Effector memory CD4-positive, alpha-beta T cell (primary cell): Measurements from ENCODE around the gene ARMH4.

Source experiments
- DNase-seq, 3 donors: peaks; one replicate each; pipeline ENCODE4 v3.0.0-alpha.2; 2020
- H3K27ac ChIP-seq: 2 replicates; pipeline ENCODE4 v1.7.0; 2013; ENCODE audit warnings: mild to moderate bottlenecking, low read length, moderate library complexity; ENCODE audit not compliant: insufficient read depth, poor library complexity, severe bottlenecking
- H3K27me3 ChIP-seq: replicated peaks from 2 replicates; pipeline ENCODE4 v1.7.0; 2013; ENCODE audit warnings: mild to moderate bottlenecking, low read length; ENCODE audit not compliant: insufficient read depth, control insufficient read depth, poor library complexity, severe bottlenecking
- H3K36me3 ChIP-seq: 2 replicates; pipeline ENCODE4 v1.7.0; 2013; ENCODE audit warnings: mild to moderate bottlenecking, low read length, moderate library complexity; ENCODE audit not compliant: control insufficient read depth, insufficient read depth
- H3K4me1 ChIP-seq: 2 replicates; pipeline ENCODE4 v1.7.0; 2013; ENCODE audit warnings: low read length, mild to moderate bottlenecking; ENCODE audit not compliant: control insufficient read depth, insufficient read depth, poor library complexity, severe bottlenecking
- H3K4me3 ChIP-seq: 2 replicates; pipeline ENCODE4 v1.7.0; 2013; ENCODE audit warnings: low read length, low read depth, mild to moderate bottlenecking; ENCODE audit not compliant: insufficient read depth, poor library complexity, severe bottlenecking
- H3K9me3 ChIP-seq: 2 replicates; pipeline ENCODE4 v1.7.0; 2013; ENCODE audit warnings: mild to moderate bottlenecking, low read length, moderate library complexity; ENCODE audit not compliant: control insufficient read depth

ARMH4 gene

GRCh38 chr14:57999979-58000378 is 152.0 kb downstream of the ARMH4 start:
- Histone ChIP-seq H3K4me1 (no peaks in the 10 kb centered on the region), H3K27me3 (no peaks in the 10 kb centered on the region), H3K36me3 (no peaks in the 10 kb centered on the region), H3K9me3 (no peaks in the 10 kb centered on the region), H3K27ac (no peak overlapping the region), H3K4me3 (no peak overlapping the region)
- DNase-seq = no peak

- Histone ChIP-seq H3K36me3 (no peaks in the 10 kb centered on the region), H3K27me3 (no peaks in the 10 kb centered on the region), H3K4me3 (no peak overlapping the region), H3K9me3 (no peaks in the 10 kb centered on the region), H3K27ac (no peak overlapping the region), H3K4me1 (no peaks in the 10 kb centered on the region)
- no peak for DNase-seq
Measured at GRCh38 chr14:57999471-57999870, 152.5 kb downstream of the ARMH4 start.

GRCh38 chr14:57998766-57999165 is 153.2 kb downstream of the ARMH4 start:
- DNase-seq = no peak

GRCh38 chr14:57991353-57991752 is 160.7 kb downstream of the ARMH4 start:
- Histone ChIP-seq H3K4me3 (no peak overlapping the region), H3K27me3 (no peaks in the 10 kb centered on the region), H3K9me3 (no peaks in the 10 kb centered on the region), H3K36me3 (no peaks in the 10 kb centered on the region), H3K4me1 (no peaks in the 10 kb centered on the region), H3K27ac (no peak overlapping the region)
- DNase-seq = no peak

More at GRCh38 chr14:57998766-57999165, 153.2 kb downstream of the ARMH4 start:
- H3K36me3 ChIP-seq = no peaks in the 10 kb centered on the region
- H3K27ac ChIP-seq = no peak overlapping the region
- no peaks in the 10 kb centered on the region for H3K27me3 ChIP-seq
- H3K9me3 ChIP-seq = no peaks in the 10 kb centered on the region
- H3K4me3 ChIP-seq = no peak overlapping the region
- no peaks in the 10 kb centered on the region for H3K4me1 ChIP-seq

- no peaks in the 10 kb centered on the region for H3K27me3 ChIP-seq
- no peaks in the 10 kb centered on the region for H3K4me1 ChIP-seq
- no peak overlapping the region for H3K27ac ChIP-seq
- DNase-seq = no peak
- no peak overlapping the region for H3K4me3 ChIP-seq
- H3K9me3 ChIP-seq = no peaks in the 10 kb centered on the region
- no peaks in the 10 kb centered on the region for H3K36me3 ChIP-seq
Measured at GRCh38 chr14:57988445-57988844, 163.6 kb downstream of the ARMH4 start.

GRCh38 chr14:57987596-57988300 is 164.3 kb downstream of the ARMH4 start:
- DNase-seq = no peak
- Histone ChIP-seq H3K4me3 (no peak overlapping the region), H3K27ac (no peak overlapping the region), H3K27me3 (no peaks in the 10 kb centered on the region), H3K4me1 (no peaks in the 10 kb centered on the region), H3K36me3 (no peaks in the 10 kb centered on the region), H3K9me3 (no peaks in the 10 kb centered on the region)

- no peaks in the 10 kb centered on the region for H3K9me3 ChIP-seq
- no peaks in the 10 kb centered on the region for H3K4me1 ChIP-seq
- no peak overlapping the region for H3K4me3 ChIP-seq
- H3K36me3 ChIP-seq = no peaks in the 10 kb centered on the region
- H3K27me3 ChIP-seq = no peaks in the 10 kb centered on the region
- DNase-seq = no peak
- no peak overlapping the region for H3K27ac ChIP-seq
Measured at GRCh38 chr14:57987051-57987450, 165.0 kb downstream of the ARMH4 start.

- Histone ChIP-seq H3K4me1 (no peaks in the 10 kb centered on the region), H3K36me3 (no peaks in the 10 kb centered on the region), H3K27ac (no peak overlapping the region), H3K4me3 (no peak overlapping the region), H3K27me3 (no peaks in the 10 kb centered on the region), H3K9me3 (no peaks in the 10 kb centered on the region)
- DNase-seq = no peak
Measured at GRCh38 chr14:57982804-57983634, 169.0 kb downstream of the ARMH4 start.

- no peaks in the 10 kb centered on the region for H3K27me3 ChIP-seq
- H3K36me3 ChIP-seq = no peaks in the 10 kb centered on the region
- no peaks in the 10 kb centered on the region for H3K4me1 ChIP-seq
- no peak for DNase-seq
- no peak overlapping the region for H3K27ac ChIP-seq
- H3K9me3 ChIP-seq = no peaks in the 10 kb centered on the region
- H3K4me3 ChIP-seq = no peak overlapping the region
Measured at GRCh38 chr14:57981817-57982560, 170.0 kb downstream of the ARMH4 start.
